NB4 (cell line): Measurements from ENCODE around the gene NEK7.

Source experiments
- DNase-seq: peaks from one replicate; pipeline ENCODE4 v3.0.0; 2010; ENCODE audit warnings: low read depth
- H3K4me3 ChIP-seq: one replicate; pipeline ENCODE4 v1.5.1; 2011; ENCODE audit warnings: mild to moderate bottlenecking, low read depth, low read length, moderate library complexity
- MYC ChIP-seq: IDR thresholded peaks from 2 replicates; pipeline ENCODE4 v1.6.1; 2011; ENCODE audit warnings: low read depth, low read length
- POLR2A ChIP-seq: IDR thresholded peaks from 2 replicates; pipeline ENCODE4 v1.6.1; 2011; ENCODE audit warnings: mild to moderate bottlenecking; ENCODE audit not compliant: insufficient read length; ENCODE audit errors: extremely low read depth
- TF ChIP-seq, protein P1 (sequence below): IDR thresholded peaks from one replicate; pipeline ENCODE4 v1.5.1; 2012; ENCODE audit warnings: low read depth, low read length
- TF ChIP-seq, protein P2 (sequence below): IDR thresholded peaks from 2 replicates; pipeline ENCODE4 v1.6.1; 2011; ENCODE audit warnings: low read depth, low read length

Gene NEK7

DNA sequence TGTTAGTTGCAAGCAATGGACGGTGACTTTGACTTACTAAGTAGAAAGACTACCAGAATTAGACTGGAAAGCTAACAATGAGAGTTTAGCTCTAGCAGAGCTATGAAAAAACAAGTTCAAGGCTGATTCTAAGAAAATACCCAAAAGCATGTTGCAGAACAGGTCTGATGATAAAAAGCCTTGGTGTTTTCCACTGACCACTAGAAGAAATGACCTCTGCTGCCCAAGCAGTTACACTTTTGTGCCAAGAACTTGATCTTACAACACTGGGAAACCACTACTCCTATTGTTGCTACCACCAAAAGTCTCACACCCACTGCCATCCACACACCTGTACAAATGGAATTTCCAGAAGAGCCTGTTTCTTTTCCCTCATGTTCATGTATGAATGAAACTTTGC is 21.4 kb upstream of the NEK7 start:
- TF ChIP-seq, protein P1, sequence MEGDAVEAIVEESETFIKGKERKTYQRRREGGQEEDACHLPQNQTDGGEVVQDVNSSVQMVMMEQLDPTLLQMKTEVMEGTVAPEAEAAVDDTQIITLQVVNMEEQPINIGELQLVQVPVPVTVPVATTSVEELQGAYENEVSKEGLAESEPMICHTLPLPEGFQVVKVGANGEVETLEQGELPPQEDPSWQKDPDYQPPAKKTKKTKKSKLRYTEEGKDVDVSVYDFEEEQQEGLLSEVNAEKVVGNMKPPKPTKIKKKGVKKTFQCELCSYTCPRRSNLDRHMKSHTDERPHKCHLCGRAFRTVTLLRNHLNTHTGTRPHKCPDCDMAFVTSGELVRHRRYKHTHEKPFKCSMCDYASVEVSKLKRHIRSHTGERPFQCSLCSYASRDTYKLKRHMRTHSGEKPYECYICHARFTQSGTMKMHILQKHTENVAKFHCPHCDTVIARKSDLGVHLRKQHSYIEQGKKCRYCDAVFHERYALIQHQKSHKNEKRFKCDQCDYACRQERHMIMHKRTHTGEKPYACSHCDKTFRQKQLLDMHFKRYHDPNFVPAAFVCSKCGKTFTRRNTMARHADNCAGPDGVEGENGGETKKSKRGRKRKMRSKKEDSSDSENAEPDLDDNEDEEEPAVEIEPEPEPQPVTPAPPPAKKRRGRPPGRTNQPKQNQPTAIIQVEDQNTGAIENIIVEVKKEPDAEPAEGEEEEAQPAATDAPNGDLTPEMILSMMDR = no peak
- TF ChIP-seq POLR2A (no peak), MYC (no peak)
- TF ChIP-seq, protein P2, sequence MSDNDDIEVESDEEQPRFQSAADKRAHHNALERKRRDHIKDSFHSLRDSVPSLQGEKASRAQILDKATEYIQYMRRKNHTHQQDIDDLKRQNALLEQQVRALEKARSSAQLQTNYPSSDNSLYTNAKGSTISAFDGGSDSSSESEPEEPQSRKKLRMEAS = no peak
- DNase-seq = no peak
- no peak overlapping the region for H3K4me3 ChIP-seq

DNA sequence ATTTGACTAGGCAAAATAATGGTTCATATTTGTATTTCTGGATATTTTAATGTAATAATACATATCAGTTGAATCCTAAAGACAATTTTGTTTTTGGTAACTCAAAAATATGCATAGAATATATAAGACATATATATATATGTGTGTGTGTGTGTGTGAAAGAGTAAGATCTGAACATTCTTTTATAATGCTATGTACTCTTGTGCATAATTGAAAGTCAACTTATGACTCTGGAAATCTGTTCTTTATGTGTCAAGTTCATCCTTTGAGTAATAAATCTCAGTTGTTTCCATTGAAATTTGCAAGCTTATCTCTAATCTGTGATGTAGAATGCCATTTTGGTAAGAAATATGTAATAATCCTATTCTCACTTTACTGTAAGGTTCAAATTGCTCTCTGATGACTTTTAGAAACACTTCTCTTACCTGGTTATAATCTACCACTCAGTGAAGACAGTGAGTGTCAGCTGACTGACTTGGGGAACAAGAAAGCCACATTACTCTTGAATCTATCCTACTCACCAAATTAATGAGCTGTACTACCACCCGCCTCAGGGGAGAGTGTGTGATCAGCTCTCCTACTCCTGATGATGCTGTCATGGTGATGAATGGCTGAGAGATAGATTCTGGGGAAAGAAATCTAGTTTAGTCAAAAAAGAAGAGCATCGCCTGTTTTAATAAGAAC is 15.0 kb upstream of the NEK7 start:
- TF ChIP-seq POLR2A (no peak), MYC (no peak)
- TF ChIP-seq, protein P1 = no peak
- TF ChIP-seq, protein P2 = no peak
- DNase-seq = no peak
- H3K4me3 ChIP-seq = no peak overlapping the region

DNA sequence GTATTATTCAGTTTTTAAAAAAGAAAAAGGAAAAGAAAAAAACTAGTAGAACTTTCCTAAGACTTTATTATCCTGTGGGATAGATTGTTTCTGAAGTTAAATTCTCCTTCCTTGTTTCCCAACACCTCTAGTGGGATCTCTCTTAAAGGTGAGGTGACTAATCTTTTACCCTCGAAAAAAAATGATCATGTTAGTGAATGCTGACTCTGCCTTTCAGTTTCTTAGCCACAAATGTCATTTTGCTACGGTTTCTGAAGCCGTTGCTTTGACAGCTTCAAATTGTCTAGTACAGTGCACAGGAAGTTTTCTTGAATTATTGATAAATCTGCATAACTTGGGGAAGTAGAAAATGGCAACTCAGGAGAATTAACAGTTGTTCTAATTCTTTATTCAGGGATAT is 13.0 kb upstream of the NEK7 start:
- TF ChIP-seq POLR2A = no peak
- no peak for TF ChIP-seq MYC
- TF ChIP-seq, protein P1 = no peak
- TF ChIP-seq, protein P2 = no peak
- no peak overlapping the region for H3K4me3 ChIP-seq
- DNase-seq = no peak

DNA sequence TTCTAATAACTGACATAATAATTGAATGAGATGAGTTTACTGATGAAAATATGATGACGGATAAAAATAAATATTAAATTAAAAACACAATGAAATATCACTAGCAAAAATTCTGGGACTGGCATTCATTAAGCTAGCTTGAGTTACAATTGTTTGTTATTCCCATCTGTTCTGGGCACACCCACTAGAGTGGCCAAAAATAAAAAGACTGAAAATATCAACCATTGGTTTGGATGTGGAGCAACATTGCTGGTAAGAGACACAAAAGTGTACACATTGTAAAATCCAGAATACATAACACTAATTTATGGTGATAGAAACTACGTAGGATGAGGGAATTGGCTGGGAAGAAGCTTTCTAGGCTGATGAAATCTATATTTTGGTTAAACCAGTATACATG is 9.6 kb upstream of the NEK7 start:
- TF ChIP-seq, protein P2 = no peak
- TF ChIP-seq POLR2A (no peak), MYC (no peak)
- TF ChIP-seq, protein P1 = no peak
- DNase-seq = no peak
- H3K4me3 ChIP-seq = no peak overlapping the region

DNA sequence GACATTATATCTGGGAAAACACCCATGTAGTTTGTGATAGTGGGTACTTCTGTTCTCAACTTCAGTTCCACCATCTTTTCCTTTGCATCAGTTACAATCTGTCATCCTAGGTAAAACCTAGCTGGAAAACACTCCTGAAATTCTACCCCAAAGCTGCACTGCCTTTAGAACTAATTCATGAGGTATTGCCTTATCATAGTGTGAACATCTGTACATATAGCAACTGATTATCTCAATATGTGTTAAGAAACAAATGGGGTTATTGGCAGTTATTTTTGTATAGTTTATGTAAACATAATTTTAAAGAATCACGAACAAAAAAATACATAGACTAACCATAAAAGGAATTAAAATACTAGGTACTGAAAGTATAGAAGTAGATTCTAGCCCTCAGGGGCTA is 6.4 kb upstream of the NEK7 start:
- no peak overlapping the region for H3K4me3 ChIP-seq
- no peak for DNase-seq
- no peak for TF ChIP-seq POLR2A
- TF ChIP-seq, protein P1 = no peak
- TF ChIP-seq, protein P2 = no peak
- TF ChIP-seq MYC = no peak

DNA sequence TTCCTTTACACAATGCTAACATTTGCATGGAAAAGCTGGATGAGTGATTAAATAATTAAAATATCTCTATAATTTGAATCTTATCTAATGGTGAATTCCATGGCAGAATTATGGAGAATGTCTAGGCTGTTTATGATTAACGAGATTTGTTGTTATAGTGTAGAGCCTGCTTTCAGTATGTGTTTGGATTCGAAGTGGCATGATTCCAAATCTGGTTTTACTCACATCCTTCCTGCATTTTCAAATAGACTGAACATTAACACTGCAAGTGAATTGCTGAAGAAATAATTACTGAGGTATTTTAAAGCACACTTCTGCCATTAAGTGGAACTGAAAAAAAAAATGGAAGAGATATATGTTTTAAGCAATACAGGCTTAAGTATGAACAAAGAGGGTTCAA is 5.1 kb upstream of the NEK7 start:
- DNase-seq = no peak
- H3K4me3 ChIP-seq = no peak overlapping the region
- TF ChIP-seq POLR2A = no peak
- TF ChIP-seq, protein P1 = no peak
- TF ChIP-seq, protein P2 = no peak
- no peak for TF ChIP-seq MYC
